Neural cell (in vitro differentiated cells): ENCODE data around the gene CHST8. TPM values are rescaled to one million over a fixed set of nuclear protein-coding genes. Genes with fewer than 3 reads are reported as not detected.
"Not testable (repeated sequence)": the region's sequence is repeated elsewhere in the genome, so short reads cannot be mapped to it uniquely, and the experiment has no call there.

Experiments used
- H2AFZ ChIP-seq: fragments of 200-600, 300-800 bp; sonication (generic), shearing (Covaris generic); 2 replicates; pipeline ENCODE4 v1.6.0; 2014; ENCODE audit warnings: low read depth, mild to moderate bottlenecking, antibody characterized with exemption, low read length, moderate library complexity
- H3F3A ChIP-seq: fragments of 200-600 bp; shearing (Covaris generic); 2 replicates; pipeline ENCODE4 v1.6.1; 2016; ENCODE audit warnings: mild to moderate bottlenecking, moderate library complexity, mixed read lengths, antibody characterized with exemption, low read length; ENCODE audit not compliant: insufficient read depth, poor library complexity, severe bottlenecking
- H3K27ac ChIP-seq: fragments of 200-600, 300-800 bp; sonication (generic), shearing (Covaris generic); 2 replicates; pipeline ENCODE4 v1.5.1; 2014; ENCODE audit warnings: mild to moderate bottlenecking, low read length, moderate library complexity
- H3K27me3 ChIP-seq: fragments of 300-800, 200-600 bp; sonication (generic), shearing (Covaris generic); 2 replicates; pipeline ENCODE4 v1.6.0; 2014; ENCODE audit warnings: mild to moderate bottlenecking, low read depth, low read length, moderate library complexity; ENCODE audit not compliant: insufficient read depth
- H3K36me3 ChIP-seq: fragments of 300-800, 200-600 bp; sonication (generic), shearing (Covaris generic); 2 replicates; pipeline ENCODE4 v1.5.1; 2014; ENCODE audit warnings: mild to moderate bottlenecking, antibody characterized with exemption, low read length, moderate library complexity; ENCODE audit not compliant: insufficient read depth
- H3K4me2 ChIP-seq: fragments of 300-800, 200-600 bp; sonication (generic), shearing (Covaris generic); 2 replicates; pipeline ENCODE4 v1.6.0; 2014; ENCODE audit warnings: mild to moderate bottlenecking, low read length
- H3K4me3 ChIP-seq: fragments of 300-800, 200-600 bp; sonication (generic), shearing (Covaris generic); 2 replicates; pipeline ENCODE4 v1.5.1; 2014; ENCODE audit warnings: mild to moderate bottlenecking, low read length, moderate library complexity
- H3K79me2 ChIP-seq: fragments of 200-600 bp; shearing (Covaris generic); replicated peaks from 2 replicates; pipeline ENCODE4 v1.6.0; 2014; ENCODE audit warnings: mild to moderate bottlenecking, low read length, moderate library complexity; ENCODE audit not compliant: insufficient read depth
- H3K9ac ChIP-seq: fragments of 300-800, 200-600 bp; sonication (generic), shearing (Covaris generic); 2 replicates; pipeline ENCODE4 v1.6.1; 2016; ENCODE audit warnings: mild to moderate bottlenecking, low read length, mixed read lengths
- H3K9me2 ChIP-seq: fragments of 200-600 bp; shearing (Covaris generic); 2 replicates; pipeline ENCODE4 v1.6.1; 2016; ENCODE audit warnings: mild to moderate bottlenecking, low read length, mixed read lengths; ENCODE audit not compliant: insufficient read depth
- H3K9me3 ChIP-seq: fragments of 200-600, 300-800 bp; sonication (generic), shearing (Covaris generic); 2 replicates; pipeline ENCODE4 v1.6.1; 2016; ENCODE audit warnings: mild to moderate bottlenecking, mixed run types, low read length, moderate library complexity, mixed read lengths
- H4K20me1 ChIP-seq: fragments of 200-600 bp; shearing (Covaris generic); 2 replicates; pipeline ENCODE4 v1.6.1; 2016; ENCODE audit warnings: mild to moderate bottlenecking, mixed run types; ENCODE audit not compliant: insufficient read depth
- EP300 ChIP-seq: fragments of 450-650 bp; conservative IDR thresholded peaks from 2 replicates; pipeline ENCODE4 v1.6.1; 2014; ENCODE audit warnings: antibody characterized with exemption, mild to moderate bottlenecking, moderate library complexity; ENCODE audit not compliant: poor library complexity, severe bottlenecking
- EZH2 ChIP-seq: fragments of 200-600, 300-800 bp; shearing (Covaris generic), sonication (generic); IDR thresholded peaks from 2 replicates; pipeline ENCODE4 v1.6.1; 2014; ENCODE audit warnings: antibody characterized with exemption, low read length, borderline replicate concordance, mild to moderate bottlenecking; ENCODE audit not compliant: insufficient read depth, poor library complexity, severe bottlenecking
- MXI1 ChIP-seq: fragments of 450-650 bp; conservative IDR thresholded peaks from 2 replicates; pipeline ENCODE4 v1.6.1; 2014; ENCODE audit warnings: antibody characterized with exemption, mild to moderate bottlenecking; ENCODE audit not compliant: poor library complexity, severe bottlenecking
- POLR2AphosphoS5 ChIP-seq: IDR thresholded peaks from 2 replicates; pipeline ENCODE4 v1.6.1; 2012
- RAD21 ChIP-seq: fragments of 450-650 bp; conservative IDR thresholded peaks from 2 replicates; pipeline ENCODE4 v1.6.1; 2014; ENCODE audit warnings: antibody characterized with exemption, mild to moderate bottlenecking, moderate library complexity
- SMC3 ChIP-seq: fragments of 450-650 bp; conservative IDR thresholded peaks from 2 replicates; pipeline ENCODE4 v1.6.1; 2014; ENCODE audit warnings: antibody characterized with exemption, mild to moderate bottlenecking, moderate library complexity; ENCODE audit not compliant: poor library complexity
- TAF1 ChIP-seq: IDR thresholded peaks from 2 replicates; pipeline ENCODE4 v1.6.1; 2012; ENCODE audit warnings: low read depth
- polyA plus RNA-seq: library from polyadenylated mRNA; depleted of rRNA; stranded (reverse); fragments of >200 nt; gene quantifications from 2 replicates; pipeline ENCODE4 v1.2.3, GENCODE V29; 2014
- TF ChIP-seq, protein P1 (sequence below): IDR thresholded peaks from 2 replicates; pipeline ENCODE4 v1.6.1; 2012; ENCODE audit warnings: borderline replicate concordance
- TF ChIP-seq, protein P2 (sequence below): fragments of 450-650 bp; IDR thresholded peaks from 2 replicates; pipeline ENCODE4 v1.5.1; 2014; ENCODE audit warnings: antibody characterized with exemption, mild to moderate bottlenecking, moderate library complexity; ENCODE audit not compliant: poor library complexity, severe bottlenecking

CHST8 gene
- polyA plus RNA-seq, 1 donor from 2014 or later = 7.1 TPM

DNA sequence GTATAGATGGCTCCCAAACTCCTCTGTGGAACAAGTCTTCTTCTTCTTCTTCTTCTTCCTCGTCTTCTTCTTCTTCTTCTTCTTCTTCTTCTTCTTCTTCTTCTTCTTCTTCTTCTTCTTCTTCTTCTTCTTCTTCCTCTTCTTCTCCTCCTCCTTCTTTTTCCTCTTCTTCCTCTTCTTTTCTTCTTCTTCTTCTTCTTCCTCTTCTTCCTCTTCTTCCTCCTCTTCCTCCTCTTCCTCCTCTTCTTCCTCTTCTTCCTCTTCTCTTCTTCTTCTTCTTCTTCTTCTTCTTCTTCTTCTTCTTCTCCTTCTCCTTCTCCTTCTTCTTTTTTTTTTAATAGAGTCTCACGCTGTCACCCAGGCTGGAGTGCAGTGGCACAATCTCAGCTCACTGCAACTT is 3.4 kb upstream of the CHST8 start:
- not testable (repeated sequence) for H2AFZ ChIP-seq, H3K9me2 ChIP-seq, H3K4me2 ChIP-seq, H3F3A ChIP-seq, H3K9ac ChIP-seq, H3K9me3 ChIP-seq, H3K79me2 ChIP-seq, H3K36me3 ChIP-seq, H4K20me1 ChIP-seq, H3K27ac ChIP-seq, H3K4me3 ChIP-seq
- peaks cover 52% of the 10 kb centered on the region for H3K27me3 ChIP-seq

DNA sequence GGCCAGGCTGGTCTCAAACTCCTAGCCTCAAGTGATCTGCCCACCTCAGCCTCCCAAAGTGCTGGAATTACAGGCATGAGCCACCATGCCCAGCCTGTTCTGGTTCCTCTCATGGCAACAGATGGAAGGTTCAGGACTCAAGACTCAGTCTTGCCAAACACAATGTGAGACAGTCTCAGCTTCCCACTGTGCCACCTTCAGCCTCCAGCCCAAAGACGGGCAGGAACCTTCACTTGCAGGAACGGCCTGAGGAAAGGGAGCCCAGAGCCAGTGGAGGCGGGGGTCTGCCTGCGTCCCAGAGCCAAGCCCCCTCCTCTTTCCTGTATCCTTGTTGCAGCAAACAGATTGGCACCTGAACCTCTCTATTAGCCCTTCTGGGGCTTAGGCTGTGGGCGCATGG is 2.9 kb upstream of the CHST8 start:
- H3K27me3 ChIP-seq = peaks cover 58% of the 10 kb centered on the region
- H3K79me2 ChIP-seq = no peaks in the 10 kb centered on the region
- H4K20me1 ChIP-seq = no peaks in the 10 kb centered on the region
- no peak overlapping the region for H3K27ac ChIP-seq
- no peak overlapping the region for H3K4me3 ChIP-seq
- H3K9me2 ChIP-seq = no peaks in the 10 kb centered on the region
- H2AFZ ChIP-seq = no peak overlapping the region
- H3K36me3 ChIP-seq = no peaks in the 10 kb centered on the region
- H3K9ac ChIP-seq = no peak overlapping the region
- H3K9me3 ChIP-seq = no peaks in the 10 kb centered on the region
- H3K4me2 ChIP-seq = no peak overlapping the region
- H3F3A ChIP-seq = no peaks in the 10 kb centered on the region
- TF ChIP-seq, protein P1, sequence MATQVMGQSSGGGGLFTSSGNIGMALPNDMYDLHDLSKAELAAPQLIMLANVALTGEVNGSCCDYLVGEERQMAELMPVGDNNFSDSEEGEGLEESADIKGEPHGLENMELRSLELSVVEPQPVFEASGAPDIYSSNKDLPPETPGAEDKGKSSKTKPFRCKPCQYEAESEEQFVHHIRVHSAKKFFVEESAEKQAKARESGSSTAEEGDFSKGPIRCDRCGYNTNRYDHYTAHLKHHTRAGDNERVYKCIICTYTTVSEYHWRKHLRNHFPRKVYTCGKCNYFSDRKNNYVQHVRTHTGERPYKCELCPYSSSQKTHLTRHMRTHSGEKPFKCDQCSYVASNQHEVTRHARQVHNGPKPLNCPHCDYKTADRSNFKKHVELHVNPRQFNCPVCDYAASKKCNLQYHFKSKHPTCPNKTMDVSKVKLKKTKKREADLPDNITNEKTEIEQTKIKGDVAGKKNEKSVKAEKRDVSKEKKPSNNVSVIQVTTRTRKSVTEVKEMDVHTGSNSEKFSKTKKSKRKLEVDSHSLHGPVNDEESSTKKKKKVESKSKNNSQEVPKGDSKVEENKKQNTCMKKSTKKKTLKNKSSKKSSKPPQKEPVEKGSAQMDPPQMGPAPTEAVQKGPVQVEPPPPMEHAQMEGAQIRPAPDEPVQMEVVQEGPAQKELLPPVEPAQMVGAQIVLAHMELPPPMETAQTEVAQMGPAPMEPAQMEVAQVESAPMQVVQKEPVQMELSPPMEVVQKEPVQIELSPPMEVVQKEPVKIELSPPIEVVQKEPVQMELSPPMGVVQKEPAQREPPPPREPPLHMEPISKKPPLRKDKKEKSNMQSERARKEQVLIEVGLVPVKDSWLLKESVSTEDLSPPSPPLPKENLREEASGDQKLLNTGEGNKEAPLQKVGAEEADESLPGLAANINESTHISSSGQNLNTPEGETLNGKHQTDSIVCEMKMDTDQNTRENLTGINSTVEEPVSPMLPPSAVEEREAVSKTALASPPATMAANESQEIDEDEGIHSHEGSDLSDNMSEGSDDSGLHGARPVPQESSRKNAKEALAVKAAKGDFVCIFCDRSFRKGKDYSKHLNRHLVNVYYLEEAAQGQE = no peak
- TF ChIP-seq EZH2 = no peak
- TF ChIP-seq POLR2AphosphoS5 = no peak
- no peak for TF ChIP-seq MXI1
- no peak for TF ChIP-seq RAD21

DNA sequence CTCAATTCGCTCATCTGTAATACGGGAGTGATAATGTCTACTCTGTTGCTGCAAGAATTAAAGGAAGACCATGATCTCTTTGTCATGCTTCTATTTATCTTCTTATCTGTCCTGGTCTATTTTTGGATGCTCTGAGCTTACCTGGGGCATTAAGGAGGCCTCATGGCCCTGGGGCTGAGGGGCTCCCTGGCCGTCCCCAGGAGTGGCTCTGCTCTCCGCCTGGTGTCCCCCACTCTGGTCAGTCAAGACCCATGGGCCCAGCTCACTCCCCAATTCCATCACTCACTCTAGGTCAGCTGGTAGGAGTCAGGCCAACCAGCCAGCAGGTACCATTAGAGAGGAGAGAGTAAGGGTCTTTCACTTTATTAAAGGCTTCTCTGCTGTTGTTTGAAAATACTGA is 1.1 kb upstream of the CHST8 start:
- TF ChIP-seq TAF1 (no peak), SMC3 (no peak), EP300 (no peak), POLR2AphosphoS5 (no peak), MXI1 (no peak), EZH2 (no peak), RAD21 (no peak)
- TF ChIP-seq, protein P2, sequence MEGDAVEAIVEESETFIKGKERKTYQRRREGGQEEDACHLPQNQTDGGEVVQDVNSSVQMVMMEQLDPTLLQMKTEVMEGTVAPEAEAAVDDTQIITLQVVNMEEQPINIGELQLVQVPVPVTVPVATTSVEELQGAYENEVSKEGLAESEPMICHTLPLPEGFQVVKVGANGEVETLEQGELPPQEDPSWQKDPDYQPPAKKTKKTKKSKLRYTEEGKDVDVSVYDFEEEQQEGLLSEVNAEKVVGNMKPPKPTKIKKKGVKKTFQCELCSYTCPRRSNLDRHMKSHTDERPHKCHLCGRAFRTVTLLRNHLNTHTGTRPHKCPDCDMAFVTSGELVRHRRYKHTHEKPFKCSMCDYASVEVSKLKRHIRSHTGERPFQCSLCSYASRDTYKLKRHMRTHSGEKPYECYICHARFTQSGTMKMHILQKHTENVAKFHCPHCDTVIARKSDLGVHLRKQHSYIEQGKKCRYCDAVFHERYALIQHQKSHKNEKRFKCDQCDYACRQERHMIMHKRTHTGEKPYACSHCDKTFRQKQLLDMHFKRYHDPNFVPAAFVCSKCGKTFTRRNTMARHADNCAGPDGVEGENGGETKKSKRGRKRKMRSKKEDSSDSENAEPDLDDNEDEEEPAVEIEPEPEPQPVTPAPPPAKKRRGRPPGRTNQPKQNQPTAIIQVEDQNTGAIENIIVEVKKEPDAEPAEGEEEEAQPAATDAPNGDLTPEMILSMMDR = no peak
- TF ChIP-seq, protein P1 = no peak
- H3F3A ChIP-seq = no peaks in the 10 kb centered on the region
- no peaks in the 10 kb centered on the region for H3K36me3 ChIP-seq
- no peak overlapping the region for H3K9ac ChIP-seq
- no peaks in the 10 kb centered on the region for H3K9me2 ChIP-seq
- no peaks in the 10 kb centered on the region for H3K79me2 ChIP-seq
- H3K9me3 ChIP-seq = no peaks in the 10 kb centered on the region
- H3K27ac ChIP-seq = no peak overlapping the region
- no peak overlapping the region for H3K4me3 ChIP-seq
- peaks cover 75% of the 10 kb centered on the region for H3K27me3 ChIP-seq
- no peaks in the 10 kb centered on the region for H4K20me1 ChIP-seq
- no peak overlapping the region for H2AFZ ChIP-seq
- no peak overlapping the region for H3K4me2 ChIP-seq
